GM21515 (cell line): ENCODE data around the gene FBXL17.

Experiments used
- ATAC-seq: cut with Tn5 transposase; IDR thresholded peaks from one replicate; pipeline ENCODE4 v1.9.1; 2021; ENCODE audit not compliant: unreplicated experiment

FBXL17 gene

GRCh38 chr5:107871023-107871422 is 510.9 kb downstream of the FBXL17 start:
- ATAC-seq, result no peak

DNA sequence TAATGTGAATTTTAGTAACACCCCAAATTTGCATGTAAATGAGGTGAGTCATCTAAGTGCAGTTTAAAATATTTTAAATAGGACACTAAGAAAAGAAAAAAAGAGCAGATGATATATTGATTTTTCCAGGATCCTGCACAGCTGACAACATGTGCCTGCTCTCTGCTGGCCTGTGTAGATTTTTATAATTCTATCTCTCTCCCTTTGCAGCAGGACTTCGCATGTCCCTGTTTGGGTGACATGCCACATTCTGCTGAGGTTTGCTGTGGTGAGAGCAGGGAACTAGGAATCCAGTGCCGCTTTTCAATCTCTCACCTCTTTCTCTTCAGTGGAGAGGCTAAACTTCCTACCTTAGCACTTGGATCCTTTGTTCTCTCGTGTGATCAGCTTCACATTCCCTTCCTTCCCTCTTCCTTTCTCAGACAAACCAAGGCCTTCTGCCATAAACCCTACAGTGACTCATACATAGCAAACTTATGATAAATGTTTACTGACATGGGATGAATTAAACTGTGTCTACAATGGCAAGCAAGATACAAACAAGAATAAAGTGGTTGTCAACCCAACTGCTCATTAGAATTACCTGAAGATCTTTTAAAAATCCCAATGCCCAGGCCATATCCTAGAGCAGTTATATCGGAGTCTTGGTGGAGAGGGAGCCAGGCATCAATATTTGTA is 512.3 kb downstream of the FBXL17 start:
- ATAC-seq, result no peak

- ATAC-seq, result no peak
Measured at GRCh38 chr5:107868650-107869409, 513.1 kb downstream of the FBXL17 start.

DNA sequence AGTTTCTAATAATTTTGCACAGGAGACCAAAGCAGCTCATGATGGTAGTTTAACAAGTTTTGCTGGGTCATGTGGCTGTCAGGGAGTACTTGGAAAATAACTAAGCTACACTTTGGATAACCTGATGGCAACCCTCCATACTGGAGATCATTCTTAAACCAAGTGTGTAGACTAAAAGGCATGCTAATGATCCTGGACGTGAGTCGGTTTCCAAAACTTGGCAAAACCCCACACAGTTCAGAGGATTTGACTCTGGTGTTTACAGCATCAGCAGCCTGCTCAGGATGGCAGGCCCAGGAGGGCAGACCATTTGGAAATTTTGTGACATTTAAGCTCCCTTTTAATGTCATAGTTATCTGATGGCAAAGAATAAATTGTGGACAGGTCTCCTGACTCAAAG is 514.6 kb downstream of the FBXL17 start:
- no peak for ATAC-seq

DNA sequence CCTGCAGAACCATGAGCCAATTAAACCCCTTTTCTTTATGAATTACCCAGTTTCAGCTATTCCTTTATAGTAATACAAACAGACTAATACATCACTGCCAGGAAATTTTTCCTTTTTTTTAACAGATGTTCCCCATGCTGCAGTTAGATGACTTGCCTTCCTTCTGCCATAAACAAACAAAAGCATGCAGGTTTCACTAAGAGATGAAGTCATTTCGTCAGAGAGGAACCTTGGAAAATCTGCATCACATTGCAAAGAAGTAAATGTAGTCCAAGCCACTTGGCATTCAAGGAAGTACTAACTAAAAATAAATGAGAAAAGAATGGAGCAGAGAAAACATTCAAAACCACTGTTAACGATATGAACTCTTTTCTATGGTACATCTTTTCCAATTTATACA is 517.1 kb downstream of the FBXL17 start:
- no peak for ATAC-seq

DNA sequence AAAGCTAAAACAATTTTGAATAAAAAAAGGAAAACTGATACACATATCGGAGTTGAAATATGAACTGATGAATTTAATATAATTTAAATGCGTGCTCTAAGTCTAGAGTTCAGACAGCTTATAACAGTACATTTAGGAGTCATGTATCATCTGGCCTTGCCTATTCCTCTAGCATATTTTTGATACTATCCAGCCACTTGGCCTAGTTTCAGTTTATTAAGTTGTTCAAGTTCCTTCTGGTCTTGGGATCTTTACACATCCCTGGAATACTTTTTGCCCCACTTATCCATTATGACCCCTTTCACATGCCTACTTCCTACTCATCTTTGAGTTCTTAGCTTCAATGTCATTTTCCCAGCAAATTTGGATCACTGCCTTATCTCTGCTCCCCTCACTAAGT is 518.8 kb downstream of the FBXL17 start:
- ATAC-seq, result no peak

DNA sequence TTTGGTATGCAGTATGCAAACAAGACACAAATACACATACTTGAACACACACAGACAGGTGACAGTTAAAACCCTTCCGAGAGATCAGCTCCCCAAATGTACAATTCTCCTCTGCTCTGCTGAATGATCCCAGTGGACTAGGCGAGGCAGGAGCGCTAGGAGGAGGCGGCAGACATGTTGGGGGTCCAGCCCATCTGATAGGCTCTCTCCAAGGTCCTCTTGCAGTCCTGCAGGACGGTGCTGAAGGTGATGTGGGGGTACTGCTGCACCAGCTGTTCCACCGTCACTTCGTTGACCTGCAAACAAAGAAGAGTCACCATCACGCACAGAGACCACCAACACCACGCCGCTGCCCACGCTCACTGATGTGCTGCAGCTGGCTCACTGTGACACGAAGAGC is 520.3 kb downstream of the FBXL17 start:
- ATAC-seq, result no peak

- no peak for ATAC-seq
Measured at GRCh38 chr5:107860044-107860443, 521.9 kb downstream of the FBXL17 start.

DNA sequence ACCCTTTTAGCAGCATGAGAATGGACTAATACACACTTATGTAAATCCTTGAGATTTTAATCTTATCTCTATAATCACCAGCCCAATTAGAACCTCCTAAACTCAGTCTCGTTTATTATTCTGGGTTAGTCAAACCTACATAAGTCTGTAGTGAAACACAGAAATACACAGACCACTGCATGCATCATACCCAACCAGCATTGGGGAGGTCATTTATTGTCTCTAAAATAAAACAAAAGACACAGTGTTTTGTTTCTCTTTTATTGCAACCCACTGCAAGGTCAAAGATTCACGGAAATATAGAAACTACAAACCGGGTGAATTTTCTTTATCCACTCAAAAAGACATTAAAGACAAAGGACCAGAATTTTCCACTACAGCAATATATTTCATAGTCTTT is 523.1 kb downstream of the FBXL17 start:
- no peak for ATAC-seq

DNA sequence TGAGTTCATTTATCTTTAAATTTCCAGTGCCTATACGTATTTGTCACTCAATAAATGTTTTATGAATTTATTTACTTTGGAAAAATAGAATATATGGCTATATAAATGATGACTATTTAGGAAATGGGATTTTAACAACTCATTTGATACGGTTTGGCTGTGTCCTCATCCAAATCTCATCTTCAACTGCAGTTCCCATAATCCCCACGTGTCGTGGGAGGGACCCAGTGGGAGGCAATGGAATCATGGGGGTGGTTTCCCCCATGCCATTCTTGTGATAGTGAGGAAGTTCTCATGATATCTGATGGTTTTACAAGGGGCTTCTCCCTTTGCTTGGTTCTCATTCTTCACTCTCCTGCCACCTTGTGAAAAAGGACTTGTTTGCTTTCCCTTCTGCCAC is 523.6 kb downstream of the FBXL17 start:
- ATAC-seq, result no peak

- no peak for ATAC-seq
Measured at GRCh38 chr5:107857785-107858184, 524.1 kb downstream of the FBXL17 start.

DNA sequence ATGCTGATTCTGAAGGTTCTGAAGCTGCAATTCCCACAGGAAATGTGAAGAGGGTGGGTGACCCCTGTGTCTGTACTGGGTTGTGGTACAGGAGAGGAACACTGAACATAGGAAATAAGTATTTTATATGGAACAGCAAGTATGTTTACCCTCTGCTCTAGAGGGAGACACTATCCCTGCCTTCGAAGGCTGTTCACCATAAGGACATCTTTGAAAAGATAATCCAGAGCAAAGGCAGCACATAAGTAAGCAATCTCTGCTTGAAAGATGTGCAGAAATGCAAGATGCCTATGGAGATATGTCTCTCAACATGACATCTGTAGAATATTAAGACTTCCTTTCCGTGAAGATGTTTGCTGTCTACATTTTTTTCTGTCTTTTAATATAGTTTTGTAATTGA is 526.7 kb downstream of the FBXL17 start:
- ATAC-seq, result no peak

DNA sequence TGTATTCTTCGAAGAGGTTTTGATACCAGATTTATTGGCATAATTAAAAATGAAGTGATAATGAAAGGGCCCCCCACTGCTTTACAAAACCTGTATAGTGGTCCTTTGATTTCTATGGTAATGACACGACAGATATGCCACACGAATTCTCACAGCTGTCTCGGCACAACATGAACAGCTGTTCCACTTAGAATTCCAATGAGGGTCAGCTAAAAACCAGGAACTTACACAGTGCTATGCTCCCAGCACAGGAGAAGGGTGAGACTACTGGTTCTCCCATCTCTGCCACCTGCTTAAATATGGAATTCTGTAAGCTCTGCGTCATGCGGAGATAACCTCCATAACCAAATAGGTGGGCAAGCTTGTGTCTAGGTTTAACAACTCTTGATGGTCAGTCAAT is 528.2 kb downstream of the FBXL17 start:
- ATAC-seq, result no peak

DNA sequence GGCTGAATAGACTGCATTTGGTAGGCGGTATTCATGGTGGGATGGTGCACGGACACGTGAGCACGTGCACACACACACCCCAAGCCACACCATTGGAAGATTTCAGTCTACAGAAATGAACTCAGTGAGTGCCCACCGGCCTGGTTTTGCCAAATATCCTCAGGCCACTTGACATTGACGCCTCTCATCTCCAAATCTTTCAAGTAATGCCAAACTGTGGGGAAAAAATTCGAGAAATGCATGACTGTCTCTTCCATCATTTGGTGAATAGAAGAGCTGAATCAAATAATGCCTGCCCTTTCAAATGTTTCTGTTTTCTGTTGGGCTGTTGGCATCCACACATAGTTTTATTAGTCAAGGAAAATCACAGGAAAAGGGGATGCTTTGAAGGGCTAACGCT is 528.9 kb downstream of the FBXL17 start:
- no peak for ATAC-seq

DNA sequence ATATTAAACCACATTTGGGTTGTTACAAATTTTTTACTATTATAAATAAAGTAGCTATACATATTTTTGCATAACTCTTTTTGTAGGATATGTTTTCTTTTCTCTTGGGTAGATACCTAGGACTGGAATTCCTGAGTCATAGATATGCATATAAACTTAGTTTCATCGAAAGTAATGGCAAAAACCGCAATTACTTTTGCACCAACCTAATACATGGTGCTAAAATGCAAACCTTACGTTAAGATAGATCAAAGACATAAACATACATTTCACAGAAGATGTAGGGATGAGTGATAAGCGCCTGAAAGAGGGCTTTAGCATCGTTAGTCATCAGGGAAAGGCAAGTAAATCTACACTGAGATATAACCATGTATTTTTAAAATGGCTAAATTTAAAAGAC is 532.8 kb downstream of the FBXL17 start:
- no peak for ATAC-seq

DNA sequence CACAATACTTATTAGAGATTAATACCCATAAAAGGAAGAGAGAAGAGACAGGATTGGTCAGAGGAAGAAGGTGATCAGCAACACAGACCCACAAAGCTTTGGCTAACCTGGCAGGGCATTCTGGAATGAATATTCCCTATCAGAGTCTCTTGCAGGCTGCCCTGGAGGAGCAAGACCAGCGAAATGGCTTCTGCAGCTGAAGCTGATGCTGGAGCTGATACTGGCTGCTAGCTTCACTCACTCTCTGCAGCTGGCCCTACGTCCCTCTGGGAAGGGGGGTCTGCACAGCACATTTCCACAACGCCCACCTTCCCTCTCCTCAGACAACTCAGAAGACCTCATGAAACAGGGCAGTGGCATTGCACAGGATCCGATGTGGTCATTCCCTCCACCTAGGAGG is 541.3 kb downstream of the FBXL17 start:
- no peak for ATAC-seq

DNA sequence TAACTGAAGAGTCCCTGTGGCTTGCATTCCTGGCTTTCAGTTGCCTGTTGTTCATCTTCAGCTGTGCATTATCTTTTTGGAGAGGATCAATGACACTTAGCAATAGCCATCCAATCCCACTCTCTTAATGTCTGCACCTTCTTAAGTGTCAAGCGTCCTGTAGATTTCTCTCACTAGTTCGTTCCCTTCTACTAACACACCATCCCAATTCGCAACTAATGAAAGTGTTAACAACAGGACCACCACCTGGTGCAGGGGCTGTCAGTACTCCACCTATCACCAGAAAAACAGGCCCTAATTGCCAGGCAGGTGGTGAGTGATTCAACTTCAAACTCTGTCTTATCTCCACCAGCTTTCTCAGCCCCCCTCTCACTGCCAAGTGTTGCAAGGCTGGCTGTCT is 541.7 kb downstream of the FBXL17 start:
- no peak for ATAC-seq

DNA sequence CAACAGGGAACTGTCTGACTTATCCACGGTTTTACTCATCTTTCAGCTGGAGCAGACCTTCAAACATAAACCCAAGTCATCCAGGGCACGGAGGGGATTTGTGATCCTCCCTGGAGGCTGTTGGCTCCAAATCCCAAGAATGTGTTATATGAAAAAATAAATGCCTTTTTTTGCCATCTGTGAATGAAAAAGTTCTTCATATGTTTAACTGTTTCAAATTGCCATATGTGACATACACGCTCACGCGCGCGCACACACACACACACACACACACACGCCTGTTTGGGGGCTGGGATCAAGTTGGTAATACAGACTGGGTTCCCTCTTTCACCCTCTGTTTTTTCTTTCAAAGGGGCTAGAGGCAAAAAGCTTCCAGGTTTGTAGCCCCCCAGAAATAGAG is 546.8 kb downstream of the FBXL17 start:
- no peak for ATAC-seq

GRCh38 chr5:107832746-107833145 is 549.2 kb downstream of the FBXL17 start:
- ATAC-seq, result no peak

DNA sequence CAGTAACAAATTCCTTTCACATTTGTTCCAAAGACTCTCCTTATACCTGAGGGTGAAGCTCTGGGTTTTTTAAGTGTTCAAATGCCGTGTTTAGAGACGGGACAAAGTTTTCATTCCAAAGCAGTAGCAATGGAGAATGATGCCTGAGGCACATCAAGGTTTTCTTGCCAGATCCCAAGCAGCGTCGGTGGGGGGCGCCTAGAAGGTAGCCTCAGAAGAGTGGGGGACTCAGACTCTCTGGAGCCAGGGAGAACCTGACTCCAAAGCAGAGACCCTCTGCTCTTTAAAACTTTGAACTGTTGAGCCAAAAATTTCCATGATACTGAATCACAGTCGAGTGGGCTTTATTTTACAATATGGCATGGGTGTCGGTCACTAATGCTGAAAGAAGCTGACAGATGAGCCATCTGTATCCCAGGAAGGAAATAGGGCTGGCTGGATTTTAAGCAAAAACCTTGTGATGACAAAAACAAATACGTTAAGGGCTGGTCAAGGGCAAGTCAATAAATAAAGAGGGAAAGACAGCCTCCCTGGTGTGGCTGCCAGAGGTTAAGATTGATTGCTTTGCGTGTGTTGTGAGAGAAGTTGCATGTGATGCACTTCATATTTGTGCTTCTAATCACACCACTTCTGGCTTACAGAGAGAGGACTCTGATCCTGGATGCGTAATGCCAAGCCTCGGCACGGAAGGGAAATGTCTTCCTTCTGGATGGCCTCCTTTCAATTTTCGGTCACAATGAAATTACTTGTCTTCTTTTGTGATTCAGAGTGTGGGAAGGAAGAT is 550.1 kb downstream of the FBXL17 start:
- ATAC-seq, result no peak

GRCh38 chr5:107830750-107831149 is 551.1 kb downstream of the FBXL17 start:
- no peak for ATAC-seq
